GM21515 (cell line): ENCODE results near the gene DUSP1.

Experiments used
- ATAC-seq: cut with Tn5 transposase; IDR thresholded peaks from one replicate; pipeline ENCODE4 v1.9.1; 2021; ENCODE audit not compliant: unreplicated experiment

Gene DUSP1

GRCh38 chr5:172782169-172783039, 11.4 kb upstream of the DUSP1 start:
- ATAC-seq: no peak

GRCh38 chr5:172779691-172780341, 8.8 kb upstream of the DUSP1 start:
- ATAC-seq: no peak

- ATAC-seq: peak; percentile 14
Measured at GRCh38 chr5:172777881-172778814, 7.2 kb upstream of the DUSP1 start.

- no peak for ATAC-seq
Measured at GRCh38 chr5:172776235-172776594, 5.2 kb upstream of the DUSP1 start.

GRCh38 chr5:172775326-172776234, 4.6 kb upstream of the DUSP1 start:
- no peak for ATAC-seq

GRCh38 chr5:172774561-172775315, 3.7 kb upstream of the DUSP1 start:
- ATAC-seq: no peak

GRCh38 chr5:172773481-172774469, 2.8 kb upstream of the DUSP1 start:
- ATAC-seq: no peak

GRCh38 chr5:172772112-172772906, 1.3 kb upstream of the DUSP1 start:
- ATAC-seq: peak; percentile 31

GRCh38 chr5:172771439-172772111, 580 bp upstream of the DUSP1 start:
- no peak for ATAC-seq

- no peak for ATAC-seq
Measured at GRCh38 chr5:172770374-172770674, 671 bp downstream of the DUSP1 start.

- no peak for ATAC-seq
Measured at GRCh38 chr5:172769616-172770373, 1.2 kb downstream of the DUSP1 start.

- ATAC-seq: no peak
Measured at GRCh38 chr5:172769342-172769615, 1.7 kb downstream of the DUSP1 start.

GRCh38 chr5:172768573-172769341, 2.2 kb downstream of the DUSP1 start:
- no peak for ATAC-seq

GRCh38 chr5:172768098-172768572, 2.9 kb downstream of the DUSP1 start:
- no peak for ATAC-seq

GRCh38 chr5:172766287-172767108, 4.5 kb downstream of the DUSP1 start:
- no peak for ATAC-seq
